Measurements from ENCODE around the gene MN1. TPM values are rescaled to one million over a fixed set of nuclear protein-coding genes. Genes with fewer than 3 reads are reported as not detected.

Gene MN1
- total and polyA plus RNA-seq, 7 donors: 4.3 to 39.3 (median 17.6) TPM

DNA sequence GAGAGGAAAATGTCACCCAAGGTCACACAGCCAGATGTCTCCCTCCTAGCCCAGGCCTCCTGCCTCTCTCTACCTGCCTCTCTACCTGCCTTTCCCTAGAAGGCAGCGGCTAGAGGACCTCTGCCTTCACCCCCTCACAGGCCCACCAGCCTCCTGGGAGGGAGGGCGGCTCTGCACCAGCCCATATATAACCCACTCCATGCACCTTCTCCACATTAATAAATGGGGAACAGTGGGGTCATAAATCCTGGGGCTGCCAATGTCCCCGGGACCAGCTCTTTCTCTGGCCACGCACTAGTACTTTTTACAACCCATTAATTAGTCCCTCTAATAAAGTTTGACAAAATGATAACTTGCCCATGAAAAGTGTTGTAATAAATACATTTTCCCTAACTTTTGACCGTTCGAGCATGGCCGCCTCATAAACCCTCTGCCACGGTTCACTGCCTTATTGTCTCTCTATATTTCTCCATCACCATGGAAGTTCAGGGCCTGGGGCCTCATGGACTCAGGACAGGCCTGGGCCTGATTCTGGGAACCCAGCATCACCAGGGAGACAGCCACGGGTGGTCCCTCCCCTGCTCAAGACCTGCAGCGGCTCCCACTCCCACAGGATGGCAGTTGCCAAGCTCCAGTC is 102.1 kb downstream of the MN1 start:
- TF ChIP-seq, protein P1, sequence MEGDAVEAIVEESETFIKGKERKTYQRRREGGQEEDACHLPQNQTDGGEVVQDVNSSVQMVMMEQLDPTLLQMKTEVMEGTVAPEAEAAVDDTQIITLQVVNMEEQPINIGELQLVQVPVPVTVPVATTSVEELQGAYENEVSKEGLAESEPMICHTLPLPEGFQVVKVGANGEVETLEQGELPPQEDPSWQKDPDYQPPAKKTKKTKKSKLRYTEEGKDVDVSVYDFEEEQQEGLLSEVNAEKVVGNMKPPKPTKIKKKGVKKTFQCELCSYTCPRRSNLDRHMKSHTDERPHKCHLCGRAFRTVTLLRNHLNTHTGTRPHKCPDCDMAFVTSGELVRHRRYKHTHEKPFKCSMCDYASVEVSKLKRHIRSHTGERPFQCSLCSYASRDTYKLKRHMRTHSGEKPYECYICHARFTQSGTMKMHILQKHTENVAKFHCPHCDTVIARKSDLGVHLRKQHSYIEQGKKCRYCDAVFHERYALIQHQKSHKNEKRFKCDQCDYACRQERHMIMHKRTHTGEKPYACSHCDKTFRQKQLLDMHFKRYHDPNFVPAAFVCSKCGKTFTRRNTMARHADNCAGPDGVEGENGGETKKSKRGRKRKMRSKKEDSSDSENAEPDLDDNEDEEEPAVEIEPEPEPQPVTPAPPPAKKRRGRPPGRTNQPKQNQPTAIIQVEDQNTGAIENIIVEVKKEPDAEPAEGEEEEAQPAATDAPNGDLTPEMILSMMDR (IDR thresholded peaks at IDR 0.05): no peak
- WGBS, 3 donors: 78 to 84% (median 81%) methylated on average over 10 of the region's 10 CpGs

DNA sequence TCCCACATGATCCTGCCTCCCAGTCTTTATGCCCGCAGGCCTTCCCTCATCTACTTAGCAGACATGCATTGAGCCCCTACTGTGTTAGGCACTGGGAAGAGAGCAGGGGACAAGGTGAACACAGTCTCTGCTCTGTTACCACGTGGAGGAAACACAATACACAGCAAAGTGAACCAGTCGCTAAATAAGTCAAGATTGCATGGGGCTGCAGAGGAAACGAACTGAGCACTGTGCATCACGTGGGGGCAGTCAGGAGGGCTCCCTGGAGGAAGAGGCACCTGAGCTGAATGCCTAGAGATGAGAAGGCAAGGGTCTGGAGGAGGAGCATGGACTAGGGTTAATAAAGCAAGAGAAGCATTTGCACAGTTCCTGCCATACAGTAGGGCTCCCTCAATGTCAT is 102.7 kb downstream of the MN1 start:
- intact Hi-C loops (cut with DNase I): no loop called here
- WGBS, 3 donors: 30 to 39% (median 32%) methylated on average over 5 of the region's 5 CpGs
- ATAC-seq (peak in 3 of 4 donors; percentile 30 to 45 (median 40)), DNase-seq (no peak)
- Histone ChIP-seq H3K4me3 (no peak overlapping the region), H3K27ac (peak overlapping the region; percentile 73), H3K9me3 (peaks cover 16% of the 10 kb centered on the region), H3K36me3 (ENCODE audit: insufficient read depth in 1 of 2, low read depth in 1 of 2) (no peaks in the 10 kb centered on the region), H3K27me3 (ENCODE audit: insufficient read depth in 3 of 3, low read length in 2 of 3) (no peaks in the 10 kb centered on the region), H3K4me1 (peaks cover 8% of the 10 kb centered on the region)
- TF ChIP-seq, protein P1 (IDR thresholded peaks at IDR 0.05): no peak

More for the DNA sequence above, 102.1 kb downstream of the MN1 start:
- no peak overlapping the region for H3K4me3 ChIP-seq
- DNase-seq: no peak
- peak overlapping the region; percentile 73 for H3K27ac ChIP-seq
- no peaks in the 10 kb centered on the region for H3K36me3 ChIP-seq (ENCODE audit: insufficient read depth in 1 of 2, low read depth in 1 of 2)
- no peak for ATAC-seq
- intact Hi-C loops (cut with DNase I): no loop called here
- no peaks in the 10 kb centered on the region for H3K27me3 ChIP-seq (ENCODE audit: insufficient read depth in 3 of 3, low read length in 2 of 3)
- H3K9me3 ChIP-seq: peaks cover 16% of the 10 kb centered on the region
- peaks cover 8% of the 10 kb centered on the region for H3K4me1 ChIP-seq

Other genes with a start within 250 kb of the MN1 start
- gene PITPNB, start 117.5 kb upstream of the MN1 start, total RNA-seq: 10 to 100 TPM; 29.9 to 54.5 (median 33.9) TPM
- gene PITPNB, start 117.5 kb upstream of the MN1 start, polyA plus RNA-seq: 10 to 100 TPM; 14.8 to 29.2 (median 23.6) TPM